K562 (cell line): ENCODE measurements around the gene GALT.

Experiments
- POLR2A ChIP-seq: fragments of 450-650 bp; conservative IDR thresholded peaks from 2 replicates; pipeline ENCODE4 v1.6.1; 2016
- TF ChIP-seq, protein P1 (sequence below), 2 experiments: fragments of 250-450 bp in 1 of 2; fragments of 450-650 bp in 1 of 2; sonication (Bioruptor Pico) in 1 of 2; IDR thresholded peaks; 2 replicates each; pipeline versions ENCODE4 v1.6.1 to v1.8.0; 2016 to 2021; ENCODE audit warnings: mild to moderate bottlenecking in 2 of 2, moderate library complexity in 2 of 2, missing compliant biosample characterization in 1 of 2, missing genetic modification characterization in 1 of 2

GRCh38 chr9:34659592-34660253, 13.2 kb downstream of the GALT start:
- no peak for TF ChIP-seq POLR2A
- TF ChIP-seq, protein P1, sequence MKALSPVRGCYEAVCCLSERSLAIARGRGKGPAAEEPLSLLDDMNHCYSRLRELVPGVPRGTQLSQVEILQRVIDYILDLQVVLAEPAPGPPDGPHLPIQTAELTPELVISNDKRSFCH (CRISPR knock-in tag; IDR thresholded peaks at IDR 0.05), result no peak
- TF ChIP-seq, protein P1 (tag; IDR thresholded peaks at IDR 0.05), result no peak
